Activated T-cell treated with anti-CD3 and anti-CD28 coated beads, Interleukin-2, amount 50 U/mL, for 1 hour (primary cell): ENCODE results near the gene PAGE2.
A peak's percentile ranks its signal among the peaks of the same experiment; 100 is the strongest.
"Not testable (repeated sequence)": the region's sequence is repeated elsewhere in the genome, so short reads cannot be mapped to it uniquely, and the experiment has no call there.

Experiments
- DNase-seq: peaks from one replicate; pipeline ENCODE4 v3.0.0-alpha.2; 2020

PAGE2 gene

DNA sequence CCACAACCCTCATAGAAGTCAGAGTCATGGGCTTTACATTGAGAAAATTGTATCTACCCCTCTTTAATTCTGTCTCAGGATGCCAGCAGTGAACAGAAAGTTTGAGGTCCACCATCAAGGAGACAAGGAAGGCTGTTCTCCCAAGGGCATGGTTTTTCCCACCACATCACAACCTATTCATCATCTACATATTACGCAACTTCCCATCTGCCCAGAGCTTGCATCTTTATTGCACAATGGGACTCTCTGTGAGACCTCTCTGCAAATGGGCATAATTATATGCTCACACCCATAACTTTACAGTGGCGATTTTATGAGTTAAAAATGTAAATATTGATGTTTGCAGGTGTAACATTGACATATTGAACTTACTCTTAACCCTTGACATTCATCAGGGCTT lies 38.9 kb downstream of the PAGE2 start:
- DNase-seq: no peak

- no peak for DNase-seq
These were observed 40.5 kb downstream of the PAGE2 start for GRCh38 chrX:55129361-55129760.

DNA sequence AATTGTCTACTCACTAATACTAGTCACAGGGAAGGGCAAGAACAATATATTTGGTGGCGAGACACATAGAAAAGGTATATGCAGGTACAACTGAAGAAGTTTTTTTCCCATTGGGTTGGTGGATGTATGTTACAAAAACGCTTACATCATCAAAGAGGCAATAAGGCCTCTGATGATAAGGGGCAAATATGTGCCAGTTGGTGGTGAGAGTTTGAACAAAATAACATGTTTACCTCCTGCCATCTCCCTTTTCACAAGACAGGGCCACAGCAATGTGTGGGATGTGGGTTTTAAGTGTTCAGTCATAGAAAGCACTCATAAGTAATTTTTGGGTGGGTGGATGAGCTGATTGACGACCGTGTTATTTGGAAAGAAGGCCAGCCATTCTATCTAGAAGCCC lies 41.7 kb downstream of the PAGE2 start:
- no peak for DNase-seq

- no peak for DNase-seq
These were observed 43.6 kb downstream of the PAGE2 start for GRCh38 chrX:55132416-55132815.

- DNase-seq: peak; percentile 28
These were observed 46.4 kb downstream of the PAGE2 start for GRCh38 chrX:55135171-55135570.

GRCh38 chrX:55140800-55141199 lies 52.0 kb downstream of the PAGE2 start:
- DNase-seq: not testable (repeated sequence)
